H9 (cell line): ENCODE measurements around the gene POLR2L. TPM values are rescaled to one million over a fixed set of nuclear protein-coding genes. Genes with fewer than 3 reads are reported as not detected.

Experiments
- DNase-seq: peaks from one replicate; pipeline ENCODE4 v3.0.0-alpha.2; 2017
- H2AFZ ChIP-seq: one replicate; pipeline ENCODE4 v1.6.1; 2013; ENCODE audit warnings: mild to moderate bottlenecking, low read length, control low read depth, moderate library complexity
- H2AK5ac ChIP-seq: 2 replicates; pipeline ENCODE4 v1.6.1; 2013; ENCODE audit warnings: low read length, control low read depth, mixed read lengths; ENCODE audit not compliant: insufficient read length
- H2BK120ac ChIP-seq: one replicate; pipeline ENCODE4 v1.6.1; 2013; ENCODE audit warnings: low read depth, mild to moderate bottlenecking, low read length, control low read depth, inconsistent platforms; ENCODE audit not compliant: poor library complexity, severe bottlenecking
- H2BK12ac ChIP-seq: 2 replicates; pipeline ENCODE4 v1.6.1; 2013; ENCODE audit warnings: low read length, control low read depth, mixed read lengths, low read depth; ENCODE audit not compliant: insufficient read length
- H2BK15ac ChIP-seq: 2 replicates; pipeline ENCODE4 v1.6.1; 2013; ENCODE audit warnings: low read depth, low read length, control low read depth
- H2BK20ac ChIP-seq: one replicate; pipeline ENCODE4 v1.6.1; 2013; ENCODE audit warnings: low read depth, mild to moderate bottlenecking, low read length, control low read depth, inconsistent platforms; ENCODE audit not compliant: poor library complexity, severe bottlenecking
- H2BK5ac ChIP-seq: 2 replicates; pipeline ENCODE4 v1.6.1; 2013; ENCODE audit warnings: low read length, control low read depth, mixed read lengths; ENCODE audit not compliant: insufficient read length
- H3K14ac ChIP-seq: 2 replicates; pipeline ENCODE4 v1.6.1; 2013; ENCODE audit warnings: low read length, control low read depth; ENCODE audit not compliant: insufficient read depth
- H3K18ac ChIP-seq: 2 replicates; pipeline ENCODE4 v1.6.1; 2013; ENCODE audit warnings: low read depth, mild to moderate bottlenecking, mixed read lengths, low read length, control low read depth; ENCODE audit not compliant: insufficient read length
- H3K23ac ChIP-seq: 2 replicates; pipeline ENCODE4 v1.6.1; 2013; ENCODE audit warnings: low read length, control low read depth, mixed read lengths, low read depth; ENCODE audit not compliant: insufficient read length
- H3K23me2 ChIP-seq: 2 replicates; pipeline ENCODE4 v1.6.1; 2013; ENCODE audit warnings: low read depth, mild to moderate bottlenecking, mixed read lengths, low read length, control low read depth; ENCODE audit not compliant: insufficient read length, poor library complexity, severe bottlenecking
- H3K27ac ChIP-seq: 2 replicates; pipeline ENCODE4 v1.5.1; 2013; ENCODE audit warnings: low read length, control low read depth, mixed read lengths, low read depth; ENCODE audit not compliant: insufficient read length
- H3K27me3 ChIP-seq: 2 replicates; pipeline ENCODE4 v1.6.1; 2013; ENCODE audit warnings: low read length, control low read depth, inconsistent platforms; ENCODE audit not compliant: insufficient read depth
- H3K4ac ChIP-seq: 2 replicates; pipeline ENCODE4 v1.6.1; 2013; ENCODE audit warnings: low read depth, mild to moderate bottlenecking, control low read depth, inconsistent platforms, low read length, moderate library complexity
- H3K4me1 ChIP-seq: 2 replicates; pipeline ENCODE4 v1.6.1; 2013; ENCODE audit warnings: low read length, control low read depth, inconsistent platforms; ENCODE audit not compliant: insufficient read depth
- H3K4me2 ChIP-seq: 2 replicates; pipeline ENCODE4 v1.6.1; 2013; ENCODE audit warnings: low read length, control low read depth, mixed read lengths; ENCODE audit not compliant: insufficient read length, insufficient read depth
- H3K56ac ChIP-seq: 2 replicates; pipeline ENCODE4 v1.6.1; 2013; ENCODE audit warnings: low read depth, mild to moderate bottlenecking, mixed read lengths, low read length, control low read depth; ENCODE audit not compliant: insufficient read length
- H3K79me1 ChIP-seq: 2 replicates; pipeline ENCODE4 v1.6.1; 2013; ENCODE audit warnings: low read depth, mild to moderate bottlenecking, moderate library complexity, low read length, control low read depth, inconsistent platforms; ENCODE audit not compliant: insufficient read depth, poor library complexity, severe bottlenecking
- H3K79me2 ChIP-seq: 2 replicates; pipeline ENCODE4 v1.6.1; 2013; ENCODE audit warnings: low read length, control low read depth, inconsistent platforms; ENCODE audit not compliant: insufficient read depth
- H3K9ac ChIP-seq: 2 replicates; pipeline ENCODE4 v1.6.1; 2013; ENCODE audit warnings: low read length, control low read depth, mixed read lengths; ENCODE audit not compliant: insufficient read length; ENCODE audit errors: extremely low read depth
- H3K9me3 ChIP-seq: one replicate; pipeline ENCODE4 v1.6.1; 2013; ENCODE audit warnings: low read depth, low read length, inconsistent platforms; ENCODE audit not compliant: control insufficient read depth
- H3T11ph ChIP-seq: one replicate; pipeline ENCODE4 v1.6.1; 2013; ENCODE audit warnings: mild to moderate bottlenecking, low read length, control low read depth, inconsistent platforms
- H4K20me1 ChIP-seq: one replicate; pipeline ENCODE4 v1.6.1; 2013; ENCODE audit not compliant: control insufficient read depth, insufficient read length, insufficient read depth
- H4K5ac ChIP-seq: 2 replicates; pipeline ENCODE4 v1.6.1; 2013; ENCODE audit warnings: low read depth, mild to moderate bottlenecking, mixed read lengths, low read length, control low read depth; ENCODE audit not compliant: insufficient read length
- H4K8ac ChIP-seq: replicated peaks from 2 replicates; pipeline ENCODE4 v1.6.1; 2013; ENCODE audit warnings: low read length, control low read depth, mixed read lengths, low read depth; ENCODE audit not compliant: insufficient read length
- H4K91ac ChIP-seq: 2 replicates; pipeline ENCODE4 v1.6.1; 2013; ENCODE audit warnings: low read depth, mild to moderate bottlenecking, moderate library complexity, mixed read lengths, low read length, control low read depth; ENCODE audit not compliant: insufficient read length
- H3K27ac Mint-ChIP-seq, 3 experiments: 2 replicates in 2 of 3; 3 replicates in 1 of 3; pipeline ENCODE4 v1.8.0; 2020 to 2021; ENCODE audit warnings: mixed read lengths in 3 of 3, mild to moderate bottlenecking in 1 of 3, moderate library complexity in 1 of 3
- H3K27me3 Mint-ChIP-seq: 2 replicates; pipeline ENCODE4 v1.8.0; 2021; ENCODE audit warnings: low read depth, mild to moderate bottlenecking, moderate library complexity, mixed read lengths
- H3K36me3 Mint-ChIP-seq, 3 experiments: 2 replicates in 2 of 3; 3 replicates in 1 of 3; pipeline ENCODE4 v1.8.0; 2020 to 2021; ENCODE audit warnings: low read depth in 3 of 3, mixed read lengths in 3 of 3; ENCODE audit not compliant: insufficient read depth in 1 of 3
- H3K4me1 Mint-ChIP-seq, 2 experiments: 2 replicates each; pipeline ENCODE4 v1.8.0; 2020; ENCODE audit warnings: mixed read lengths in 2 of 2
- H3K4me3 Mint-ChIP-seq, 2 experiments: 2 replicates in 1 of 2; 3 replicates in 1 of 2; pipeline ENCODE4 v1.8.0; 2020 to 2021; ENCODE audit warnings: mild to moderate bottlenecking in 2 of 2, mixed read lengths in 2 of 2, moderate library complexity in 1 of 2
- H3K9me3 Mint-ChIP-seq, 2 experiments: 2 replicates in 1 of 2; 3 replicates in 1 of 2; pipeline ENCODE4 v1.8.0; 2020; ENCODE audit warnings: mild to moderate bottlenecking in 2 of 2, mixed read lengths in 2 of 2, moderate library complexity in 1 of 2
- CTCF ChIP-seq: fragments of 200-600 bp; sonication (generic); conservative IDR thresholded peaks from 3 replicates; pipeline ENCODE4 v1.8.0; 2021; ENCODE audit warnings: antibody characterized with exemption, mild to moderate bottlenecking
- WGBS: extraction: QIAGEN DNeasy Blood & Tissue Kit; methylation state at CpG from one replicate; pipeline ENCODE4 v1.1.7; 2013; ENCODE audit warnings: missing lambda C conversion rate, low lambda C conversion rate, mixed read lengths; ENCODE audit not compliant: insufficient read length; ENCODE audit errors: extremely low coverage; 5-methylcytosine and 5-hydroxymethylcytosine counted together
- total RNA-seq: library from RNA; stranded (reverse); gene quantifications from 2 replicates; pipeline ENCODE4 v1.2.1, GENCODE V29; 2021

The POLR2L gene
- total RNA-seq, 1 experiment from 2014 or later = 135 TPM

GRCh38 chr11:887589-887988 is 45.3 kb upstream of the POLR2L start:
- Histone ChIP-seq H2AFZ (no peak overlapping the region), H3K27me3 (no peaks in the 10 kb centered on the region), H3K23ac (no peak overlapping the region), H2BK15ac (no peak overlapping the region), H3K9me3 (no peaks in the 10 kb centered on the region), H3K4ac (no peak overlapping the region), H2AK5ac (no peak overlapping the region), H2BK20ac (no peak overlapping the region), H3K79me1 (no peaks in the 10 kb centered on the region), H3K9ac (no peak overlapping the region), H2BK12ac (no peak overlapping the region), H2BK120ac (no peak overlapping the region), H4K20me1 (peaks cover 2% of the 10 kb centered on the region), H4K8ac (no peak overlapping the region), H3K4me1 (no peaks in the 10 kb centered on the region), H3K4me2 (no peak overlapping the region), H3K14ac (no peak overlapping the region), H3K18ac (no peak overlapping the region), H3K23me2 (no peaks in the 10 kb centered on the region), H4K5ac (no peak overlapping the region), H2BK5ac (no peak overlapping the region), H3K79me2 (no peaks in the 10 kb centered on the region), H3K27ac (no peak overlapping the region), H4K91ac (no peak overlapping the region), H3T11ph (no peak overlapping the region), H3K56ac (no peak overlapping the region)
- no peak for DNase-seq
- Mint-ChIP-seq H3K4me1 (peaks cover 5 to 13% of the 10 kb centered on the region in 2 experiments), H3K9me3 (no peaks in the 10 kb centered on the region), H3K4me3 (no peak overlapping the region), H3K36me3 (peaks cover 16 to 40% (median 37%) of the 10 kb centered on the region in 3 experiments), H3K27me3 (no peaks in the 10 kb centered on the region), H3K27ac (no peak overlapping the region; a peak in 1 of 7 replicates)
- no peak for TF ChIP-seq CTCF
- WGBS = no CpG with 5 or more reads among the region's 14 CpGs
